ENCODE data around the gene RNPEPL1.

Gene RNPEPL1

DNA sequence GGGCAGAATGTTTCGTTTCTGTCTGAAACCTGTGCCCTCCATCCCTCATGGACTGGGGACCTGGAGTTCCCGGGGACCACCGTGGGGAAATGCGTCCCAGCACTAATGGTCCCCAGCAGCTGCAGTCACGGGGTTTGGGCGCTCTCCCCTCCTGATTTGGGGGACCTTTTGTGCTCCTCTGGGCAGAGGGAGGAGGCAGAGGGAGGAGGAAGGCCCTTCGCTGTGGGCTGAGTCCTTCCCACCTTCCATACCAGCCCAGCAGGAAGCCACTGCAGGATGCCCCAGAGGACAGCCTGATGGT lies 60.2 kb downstream of the RNPEPL1 start:
- DNase-seq, result no peak

DNA sequence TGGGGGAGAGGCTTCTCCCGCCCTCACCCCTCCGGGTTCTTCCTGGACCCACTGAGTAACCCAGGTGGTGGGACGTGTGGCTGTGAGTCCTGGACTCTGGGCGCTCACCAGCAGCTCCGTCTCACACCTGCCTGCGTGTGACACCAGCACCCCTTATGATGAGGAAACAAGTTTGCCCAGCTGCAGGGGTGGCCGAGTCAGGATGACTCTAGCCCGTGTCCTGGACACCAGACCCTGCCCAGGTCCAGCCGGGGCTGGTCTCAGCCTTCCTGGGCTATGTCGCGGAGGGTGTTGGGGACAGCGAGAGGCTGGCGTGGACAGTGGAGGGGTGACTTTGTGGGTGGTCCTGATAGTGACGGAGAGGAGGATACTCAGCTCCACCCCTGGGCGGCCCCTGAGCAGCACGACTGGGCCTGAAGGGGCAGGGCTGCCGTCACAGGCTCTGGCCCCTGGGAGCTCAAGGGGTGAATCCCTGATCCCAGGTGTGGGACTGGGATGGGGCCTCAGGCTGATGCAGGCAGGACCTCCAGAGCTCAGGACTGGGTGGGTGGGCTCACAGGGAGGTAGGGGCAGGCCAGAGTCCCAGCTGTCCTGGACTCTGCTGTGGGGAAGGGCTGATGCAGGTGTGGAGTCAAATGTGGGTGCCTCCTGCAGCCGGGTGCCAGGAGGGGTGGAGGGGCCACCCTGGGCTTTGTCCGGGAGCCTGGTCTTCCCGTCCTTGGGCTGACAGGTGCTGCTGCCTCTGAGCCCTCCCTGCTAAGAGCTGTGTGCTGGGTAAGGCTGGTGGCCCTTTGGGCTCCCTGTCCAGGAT lies 60.7 kb downstream of the RNPEPL1 start:
- DNase-seq, result no peak

DNA sequence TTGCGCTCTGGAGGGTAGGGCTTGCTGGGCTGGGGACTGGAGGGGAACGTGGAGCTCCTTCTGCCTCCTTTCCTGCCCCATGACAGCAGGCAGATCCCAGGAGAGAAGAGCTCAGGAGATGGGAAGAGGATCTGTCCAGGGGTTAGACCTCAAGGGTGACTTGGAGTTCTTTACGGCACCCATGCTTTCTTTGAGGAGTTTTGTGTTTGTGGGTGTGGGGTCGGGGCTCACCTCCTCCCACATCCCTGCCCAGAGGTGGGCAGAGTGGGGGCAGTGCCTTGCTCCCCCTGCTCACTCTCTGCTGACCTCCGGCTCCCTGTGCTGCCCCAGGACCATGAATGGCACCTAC lies 61.3 kb downstream of the RNPEPL1 start:
- DNase-seq, result no peak

DNA sequence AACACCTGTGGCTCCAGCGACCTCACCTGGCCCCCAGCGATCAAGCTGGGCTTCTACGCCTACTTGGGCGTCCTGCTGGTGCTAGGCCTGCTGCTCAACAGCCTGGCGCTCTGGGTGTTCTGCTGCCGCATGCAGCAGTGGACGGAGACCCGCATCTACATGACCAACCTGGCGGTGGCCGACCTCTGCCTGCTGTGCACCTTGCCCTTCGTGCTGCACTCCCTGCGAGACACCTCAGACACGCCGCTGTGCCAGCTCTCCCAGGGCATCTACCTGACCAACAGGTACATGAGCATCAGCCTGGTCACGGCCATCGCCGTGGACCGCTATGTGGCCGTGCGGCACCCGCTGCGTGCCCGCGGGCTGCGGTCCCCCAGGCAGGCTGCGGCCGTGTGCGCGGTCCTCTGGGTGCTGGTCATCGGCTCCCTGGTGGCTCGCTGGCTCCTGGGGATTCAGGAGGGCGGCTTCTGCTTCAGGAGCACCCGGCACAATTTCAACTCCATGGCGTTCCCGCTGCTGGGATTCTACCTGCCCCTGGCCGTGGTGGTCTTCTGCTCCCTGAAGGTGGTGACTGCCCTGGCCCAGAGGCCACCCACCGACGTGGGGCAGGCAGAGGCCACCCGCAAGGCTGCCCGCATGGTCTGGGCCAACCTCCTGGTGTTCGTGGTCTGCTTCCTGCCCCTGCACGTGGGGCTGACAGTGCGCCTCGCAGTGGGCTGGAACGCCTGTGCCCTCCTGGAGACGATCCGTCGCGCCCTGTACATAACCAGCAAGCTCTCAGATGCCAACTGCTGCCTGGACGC lies 61.9 kb downstream of the RNPEPL1 start:
- no peak for DNase-seq
